HG03045 (cell line): ENCODE measurements around the gene PIR.

Experiments
- ATAC-seq: cut with Tn5 transposase; IDR thresholded peaks from one replicate; pipeline ENCODE4 v1.9.1; 2021; ENCODE audit warnings: mild to moderate bottlenecking, moderate library complexity; ENCODE audit not compliant: unreplicated experiment

The PIR gene

DNA sequence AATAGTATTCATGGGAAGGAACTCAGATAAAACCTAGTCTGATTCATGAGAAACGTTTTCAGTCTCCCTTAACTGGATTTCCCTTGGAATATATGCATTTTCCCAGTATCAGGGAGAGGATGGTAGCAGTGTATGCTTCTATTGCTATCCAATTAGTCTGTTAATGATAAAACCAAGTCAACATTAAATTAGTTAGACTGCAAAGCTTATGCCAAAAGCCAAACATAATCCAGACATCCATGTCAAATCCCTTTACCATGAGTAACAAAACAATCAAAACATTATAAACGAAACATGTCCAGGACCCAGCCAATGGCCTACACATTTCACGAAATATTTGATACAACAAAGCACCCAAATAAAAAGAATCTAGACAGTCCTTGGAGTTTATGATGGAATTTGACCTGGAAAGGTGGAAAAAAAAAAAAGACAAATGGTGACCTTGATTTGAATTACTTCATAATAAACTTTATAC is 74.4 kb downstream of the PIR start:
- ATAC-seq: no peak

DNA sequence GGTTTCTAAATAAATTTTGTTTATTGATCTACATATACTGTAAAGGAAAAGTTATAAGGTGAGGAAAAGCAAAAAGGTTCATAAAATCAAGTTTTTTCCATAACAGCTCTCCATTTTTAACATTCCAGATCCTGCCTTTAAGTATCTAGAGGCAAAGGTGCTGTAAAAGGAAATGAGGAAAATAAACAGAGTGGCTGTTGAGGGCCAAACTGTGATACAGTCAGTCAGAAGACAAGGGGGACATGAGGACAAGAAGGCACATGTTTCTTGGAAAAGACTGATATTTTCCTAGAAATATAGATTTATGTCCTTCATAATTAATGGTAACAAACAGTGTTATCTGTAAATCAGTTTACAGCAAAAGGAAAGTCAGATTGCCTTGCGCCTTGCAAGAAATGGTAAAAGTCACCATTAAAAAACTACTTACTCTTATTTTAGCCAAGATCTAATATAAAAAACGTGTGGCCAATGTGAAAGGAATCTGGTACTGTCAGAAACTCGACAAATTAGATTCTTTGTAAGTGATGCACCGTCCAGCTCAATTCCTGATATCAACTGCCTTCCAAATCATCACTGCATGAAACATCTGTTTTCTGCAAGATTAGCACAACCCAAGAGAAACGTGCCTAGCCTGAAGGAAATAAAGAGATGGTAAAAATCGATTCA is 75.0 kb downstream of the PIR start:
- no peak for ATAC-seq

DNA sequence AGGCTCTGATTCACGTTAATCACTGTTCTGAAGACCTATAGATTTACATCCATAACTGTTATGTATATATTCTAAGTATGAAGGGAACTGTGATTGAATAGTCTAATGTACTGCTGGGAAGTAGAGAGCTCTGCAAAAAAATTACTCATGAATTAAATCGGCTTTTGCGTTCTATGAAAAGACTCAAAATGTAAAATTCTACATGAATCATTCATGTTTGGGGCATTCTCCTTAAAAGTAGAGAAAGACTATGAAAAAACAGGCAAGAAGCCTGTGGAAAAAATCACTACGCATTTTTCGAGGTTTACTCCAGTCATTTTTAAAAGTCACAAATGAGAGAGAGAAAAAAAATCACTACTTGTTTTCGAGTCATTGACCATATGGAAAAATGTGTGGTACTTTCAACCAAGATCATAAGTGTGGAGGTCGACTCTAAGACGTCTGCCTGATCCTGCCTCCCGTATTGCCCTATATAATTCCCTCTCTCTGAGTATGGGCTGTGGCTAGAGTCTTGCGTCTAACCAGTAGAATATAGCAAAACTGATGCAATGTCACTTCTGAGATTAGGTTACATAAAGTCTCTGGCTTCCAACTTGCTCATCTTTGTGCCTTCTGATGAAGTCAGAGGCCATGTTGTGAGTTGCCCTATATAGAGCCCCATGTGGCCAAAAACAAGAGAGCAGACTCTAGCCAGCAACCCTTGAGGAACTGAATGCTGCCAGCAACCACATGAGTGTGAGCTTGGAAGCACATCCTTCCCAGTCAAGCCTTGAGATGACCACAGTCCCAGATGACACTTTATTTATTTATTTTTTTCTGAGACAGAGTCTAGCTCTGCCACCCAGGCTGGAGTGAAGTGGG is 76.8 kb downstream of the PIR start:
- no peak for ATAC-seq

DNA sequence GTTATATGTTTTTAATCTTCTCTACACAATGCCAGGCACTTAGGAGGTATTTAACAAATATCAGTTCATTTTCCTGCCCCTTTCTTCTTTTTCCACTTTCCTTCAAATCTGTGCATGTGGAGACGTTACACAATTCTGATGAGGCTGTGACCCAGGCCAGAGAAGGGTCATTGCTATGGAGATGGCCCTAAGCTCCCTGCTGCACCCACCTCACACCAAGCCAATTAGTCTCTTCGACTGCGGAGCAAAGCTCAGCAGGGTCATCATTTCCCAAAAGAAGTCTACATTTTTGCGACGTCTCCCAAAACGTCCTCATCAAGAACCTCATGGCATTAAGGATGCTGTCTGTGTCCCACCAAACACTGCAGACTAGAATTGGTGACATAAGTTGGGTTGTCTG is 80.0 kb downstream of the PIR start:
- no peak for ATAC-seq

DNA sequence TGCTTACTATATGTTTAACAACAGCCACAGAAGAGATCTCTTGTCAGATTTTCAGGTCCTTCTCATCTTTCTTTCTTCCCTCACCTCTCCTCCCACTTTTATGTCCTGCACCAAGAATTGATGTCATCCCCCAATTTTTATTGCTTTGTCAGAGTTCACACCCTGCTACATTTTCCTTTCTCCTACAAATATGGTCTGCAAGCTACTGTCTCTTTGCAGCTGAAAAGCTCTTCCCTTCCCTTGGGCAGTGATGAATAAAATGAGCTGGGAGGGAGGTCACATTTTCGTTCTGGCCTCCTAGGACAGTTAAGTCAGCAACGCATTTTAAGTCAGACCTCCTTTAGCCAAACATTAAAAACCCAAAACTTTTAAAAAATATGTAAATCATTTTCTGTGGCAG is 82.2 kb downstream of the PIR start:
- ATAC-seq: no peak

DNA sequence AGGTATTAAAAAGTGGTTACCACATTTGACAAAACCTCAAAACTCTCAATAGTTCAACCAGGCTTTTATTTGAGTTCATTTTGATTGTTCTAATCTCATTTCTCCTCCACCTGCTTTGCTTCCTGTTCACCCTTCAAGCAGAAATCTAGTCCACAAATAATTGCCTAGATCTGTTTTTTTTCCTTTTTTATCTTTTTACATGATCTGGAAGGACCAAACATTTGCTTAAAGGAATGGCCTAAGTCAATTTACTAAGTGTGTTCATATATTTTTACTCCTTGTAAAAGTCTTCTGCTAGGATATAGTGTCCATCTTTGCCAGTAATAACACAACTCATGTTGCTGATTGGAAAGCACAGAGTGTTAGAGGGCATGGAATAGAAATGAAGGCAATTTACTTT is 82.7 kb downstream of the PIR start:
- ATAC-seq: no peak

DNA sequence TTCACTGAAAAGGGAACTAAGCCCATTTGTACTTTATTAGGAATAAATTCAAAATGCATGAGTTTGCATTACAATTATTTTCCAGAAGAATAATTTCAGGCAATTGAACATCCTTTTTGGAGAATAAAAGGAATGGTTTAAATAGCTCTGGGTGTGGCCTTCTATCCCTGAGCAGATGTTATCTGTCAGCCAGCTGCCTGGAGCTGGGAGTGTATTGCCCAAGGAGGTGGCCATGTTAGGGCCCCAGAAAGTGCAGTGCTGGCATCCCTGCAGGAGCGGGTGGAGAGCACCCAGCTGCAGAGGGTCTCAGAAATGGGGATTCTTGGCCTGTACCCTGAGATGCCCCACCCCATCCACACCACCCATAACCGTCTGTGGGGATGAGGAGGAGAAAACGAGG is 87.3 kb downstream of the PIR start:
- no peak for ATAC-seq

DNA sequence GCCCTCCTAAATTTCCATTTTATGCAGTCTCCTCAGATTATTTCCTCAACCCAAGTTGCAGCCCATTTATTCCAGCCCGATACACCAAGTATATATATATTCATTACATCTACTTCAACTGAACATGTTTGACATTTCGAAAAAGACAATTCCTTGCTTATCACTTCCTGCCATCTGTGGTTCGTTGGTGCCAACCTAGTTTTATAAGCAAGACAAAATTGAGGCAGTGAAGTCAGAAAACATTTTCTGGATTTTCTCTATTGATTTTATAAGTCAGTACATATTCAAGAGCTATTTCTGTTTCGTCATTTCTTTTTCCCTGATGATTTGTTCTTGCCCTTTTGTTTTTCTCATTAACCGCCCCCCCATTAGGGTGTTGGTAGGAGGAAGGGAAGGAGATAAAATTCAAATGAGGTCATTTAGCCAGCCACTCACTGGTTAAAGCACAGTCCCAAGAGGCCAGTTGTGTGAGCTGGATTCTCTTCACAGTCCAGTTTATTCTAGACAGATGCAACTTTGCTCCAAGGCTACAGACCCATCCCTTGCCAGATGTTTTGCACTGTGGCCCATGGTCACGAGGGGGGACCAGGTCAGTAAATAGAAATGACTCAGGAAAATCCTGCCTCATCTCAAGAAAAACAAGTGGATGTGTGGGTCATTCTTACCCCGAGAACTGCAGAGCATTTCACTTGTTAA is 88.6 kb downstream of the PIR start:
- no peak for ATAC-seq

DNA sequence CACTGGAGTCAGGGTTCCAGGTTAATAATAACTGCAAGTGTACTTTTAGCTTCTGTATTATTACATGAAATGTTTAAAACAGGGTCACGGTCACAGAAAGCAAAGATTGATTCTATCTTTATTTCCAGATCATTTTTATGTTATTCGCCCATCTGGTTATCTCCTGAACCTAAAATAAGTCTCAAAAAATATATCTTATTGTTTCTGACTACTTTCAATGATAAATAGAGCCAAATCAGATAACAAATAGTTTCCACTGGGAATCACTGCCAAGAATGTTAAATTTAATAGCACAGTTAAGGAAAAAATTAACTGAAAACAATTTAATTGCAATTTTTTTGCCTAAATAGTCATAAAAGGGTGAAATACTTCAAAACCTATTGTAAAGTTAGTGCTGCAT is 91.8 kb downstream of the PIR start:
- no peak for ATAC-seq

DNA sequence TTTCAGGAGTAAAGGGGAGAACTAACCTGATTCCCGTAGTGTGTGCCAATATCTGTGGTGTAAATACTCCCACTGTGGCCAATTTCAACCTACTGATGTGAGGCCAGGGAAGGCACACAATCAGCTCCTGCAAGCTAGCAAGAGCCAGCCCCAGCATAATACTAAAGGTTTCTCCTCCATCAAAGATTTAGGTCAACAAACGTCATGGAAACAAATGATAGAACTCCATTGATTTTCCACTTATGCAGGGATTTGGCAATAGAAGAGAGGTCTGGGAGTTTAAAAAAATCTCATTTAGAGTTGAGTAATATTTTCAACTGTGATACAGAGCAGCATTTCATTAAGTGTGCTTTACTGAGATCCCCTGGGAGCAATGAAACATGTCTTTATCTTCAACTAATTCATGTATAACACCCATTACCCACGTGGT is 93.2 kb downstream of the PIR start:
- ATAC-seq: no peak

DNA sequence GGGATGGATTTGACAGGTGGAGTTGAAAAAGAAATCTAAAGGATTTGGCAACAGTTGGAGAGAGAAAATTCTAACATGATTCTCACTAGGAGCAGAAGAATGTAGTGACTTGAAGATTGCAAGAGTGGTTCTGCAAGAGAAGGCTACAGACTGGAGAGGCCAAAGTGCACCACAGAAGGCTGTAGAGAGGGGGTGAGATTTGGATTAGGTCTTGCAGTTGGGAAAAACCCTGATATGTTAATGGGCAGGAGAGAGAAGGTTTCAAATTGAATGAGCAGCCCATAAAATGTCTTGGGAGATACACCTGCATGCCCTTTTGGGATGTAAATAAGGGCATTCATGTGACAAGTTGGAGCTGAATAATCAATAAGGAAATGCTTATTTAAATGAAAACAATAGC is 94.3 kb downstream of the PIR start:
- no peak for ATAC-seq

DNA sequence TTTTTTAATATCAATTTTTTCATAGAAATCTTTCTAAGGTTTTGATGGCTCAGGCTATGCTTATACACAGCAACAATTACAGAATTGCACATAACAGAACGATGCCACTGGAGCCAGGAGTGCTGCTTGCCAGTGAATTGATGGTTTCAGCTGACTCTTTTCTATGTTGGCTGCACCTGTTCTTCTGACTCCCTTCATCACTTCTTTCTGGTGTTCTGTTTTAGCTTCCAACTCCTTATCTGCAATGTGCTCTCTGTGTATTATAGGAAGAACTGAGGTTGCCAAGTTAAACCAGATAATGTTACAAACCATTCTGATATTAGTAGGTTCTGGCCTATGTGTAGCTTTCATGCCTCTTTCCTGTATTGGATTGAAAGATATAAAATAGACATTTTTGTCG is 97.3 kb downstream of the PIR start:
- ATAC-seq: no peak

DNA sequence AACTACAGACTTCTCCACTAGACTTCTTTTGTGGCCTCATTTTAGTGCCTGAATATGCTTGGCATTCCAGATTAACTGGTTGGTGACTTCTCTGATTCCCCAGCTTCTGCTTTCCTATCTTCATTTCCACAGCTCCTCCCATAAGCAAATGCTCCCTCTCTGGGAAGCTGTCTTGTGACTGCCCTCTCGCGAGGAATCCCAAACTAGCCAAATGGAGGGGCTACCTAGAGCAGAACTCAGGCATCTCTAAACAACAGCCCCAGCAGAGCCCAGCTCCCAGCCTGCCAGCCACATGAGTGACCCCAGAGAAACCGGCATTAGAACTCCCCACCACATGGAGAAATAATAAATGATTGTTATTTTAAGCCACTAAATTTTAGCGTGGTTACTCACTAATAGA is 101.3 kb downstream of the PIR start:
- no peak for ATAC-seq

DNA sequence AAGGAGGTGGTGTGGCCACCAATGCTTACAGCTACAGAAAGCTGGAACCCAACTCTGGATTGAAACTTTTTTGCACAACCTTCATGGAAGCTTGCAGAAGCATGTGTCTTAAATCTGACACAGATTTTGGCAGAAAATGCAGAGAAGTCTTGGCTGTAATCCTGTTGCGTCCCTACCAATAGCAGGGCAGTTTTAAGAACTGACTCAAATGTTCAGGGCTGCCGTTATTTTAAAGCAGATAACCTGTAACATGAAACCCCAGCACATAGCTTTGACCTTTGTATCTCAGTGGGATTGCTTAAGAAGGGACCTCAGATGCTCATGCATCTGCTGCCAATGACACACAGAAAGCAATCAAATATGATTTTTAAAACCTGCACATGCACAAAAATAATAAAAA is 108.8 kb downstream of the PIR start, which contains the start of gene VEGFD:
TSS of gene VEGFD (minus strand) at position 110 of the 400 bp plus-strand sequence. CDS start 467 bp downstream, outside the sequence.
- ATAC-seq: no peak

DNA sequence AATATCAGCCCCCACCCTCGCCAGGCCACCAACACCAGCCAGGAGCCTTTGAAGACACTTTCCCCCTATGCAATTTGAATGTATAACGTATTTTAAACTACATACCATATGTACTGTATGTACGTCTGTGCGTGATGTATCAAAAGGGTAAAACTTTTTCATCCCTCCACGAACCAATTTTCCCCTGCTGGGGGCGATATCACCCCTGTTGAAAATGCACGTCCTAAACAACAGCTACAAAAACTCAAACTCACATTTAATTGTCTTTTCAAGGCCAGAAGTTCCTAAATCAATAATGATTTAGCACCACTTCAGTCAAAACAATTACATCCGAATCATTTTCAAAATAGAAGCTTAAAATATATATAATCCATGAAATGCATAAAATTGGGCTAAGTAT is 110.3 kb downstream of the PIR start:
- no peak for ATAC-seq

DNA sequence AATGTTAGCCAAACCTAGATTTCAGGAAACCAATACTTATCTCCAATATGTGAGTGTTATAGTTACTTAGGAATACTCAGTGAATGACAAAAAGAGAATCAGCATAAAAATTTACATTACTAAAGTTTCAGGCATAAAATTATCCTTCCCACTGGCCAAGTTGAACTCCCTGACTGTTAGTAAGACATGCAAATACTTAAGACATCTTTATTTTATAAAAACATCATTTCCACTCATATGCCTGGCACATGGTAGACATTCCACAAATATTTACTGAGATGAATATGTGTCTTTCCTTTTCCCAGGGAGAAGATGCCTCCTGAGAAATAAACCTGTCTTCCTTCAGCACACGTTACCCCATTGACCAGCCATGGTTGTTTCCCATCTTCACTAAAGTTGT is 116.2 kb downstream of the PIR start:
- no peak for ATAC-seq

DNA sequence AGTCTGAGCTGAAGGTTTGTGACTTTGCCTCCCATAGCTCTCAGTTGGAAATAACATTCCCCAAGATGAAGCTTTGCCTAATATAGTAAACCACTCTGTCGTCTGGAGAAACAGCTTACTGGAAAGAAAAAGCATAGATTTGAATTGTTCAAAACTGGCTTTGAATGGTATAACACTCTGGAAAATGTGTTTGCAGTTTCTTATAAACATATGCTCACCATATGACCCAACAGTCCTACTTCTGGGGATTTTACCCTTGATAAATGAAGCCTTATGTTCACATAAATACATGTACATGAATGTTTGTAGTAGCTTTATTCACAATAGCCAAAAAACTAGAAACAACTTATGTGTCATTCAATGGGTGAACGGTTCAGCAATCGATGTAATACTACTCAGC is 119.2 kb downstream of the PIR start:
- no peak for ATAC-seq

DNA sequence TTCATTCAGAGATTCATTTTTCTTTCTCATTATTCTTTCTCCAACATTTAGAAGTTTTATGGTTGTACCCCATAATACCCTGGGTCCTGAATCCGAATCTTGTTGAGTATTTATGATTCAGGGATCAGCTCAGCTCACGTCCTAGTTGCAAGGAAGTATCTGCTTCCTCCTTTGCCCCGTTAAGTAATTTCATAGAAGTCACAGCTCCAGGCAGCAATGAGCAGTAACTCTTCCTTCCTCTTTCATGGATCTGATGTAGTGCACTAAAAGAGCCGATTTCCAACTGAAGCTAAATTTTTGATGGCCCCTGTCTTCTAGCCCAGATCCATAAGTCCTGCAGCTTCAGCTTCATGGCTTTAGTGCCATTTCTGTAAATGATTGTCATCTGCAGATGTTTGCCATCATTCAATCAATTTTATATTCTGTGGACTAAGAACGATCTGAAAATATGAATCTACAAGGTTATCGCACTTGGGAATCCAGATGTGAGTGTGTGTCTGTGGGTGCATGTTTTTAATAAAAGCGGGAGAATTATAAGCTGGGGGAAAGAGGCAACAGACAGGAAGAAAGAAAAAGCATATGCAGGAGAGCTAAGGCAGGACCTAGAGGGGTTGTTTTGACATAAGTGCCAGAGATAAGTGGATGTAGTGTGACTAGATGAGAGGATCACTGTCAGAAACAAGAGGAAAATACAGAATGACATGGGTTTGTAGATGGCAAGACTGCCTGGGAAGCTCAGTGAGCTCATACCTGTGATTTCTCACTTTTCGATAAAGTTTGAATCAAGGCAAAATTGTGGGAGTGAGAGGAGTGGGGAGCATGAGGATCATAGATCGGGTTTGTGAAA is 126.4 kb downstream of the PIR start:
- no peak for ATAC-seq

DNA sequence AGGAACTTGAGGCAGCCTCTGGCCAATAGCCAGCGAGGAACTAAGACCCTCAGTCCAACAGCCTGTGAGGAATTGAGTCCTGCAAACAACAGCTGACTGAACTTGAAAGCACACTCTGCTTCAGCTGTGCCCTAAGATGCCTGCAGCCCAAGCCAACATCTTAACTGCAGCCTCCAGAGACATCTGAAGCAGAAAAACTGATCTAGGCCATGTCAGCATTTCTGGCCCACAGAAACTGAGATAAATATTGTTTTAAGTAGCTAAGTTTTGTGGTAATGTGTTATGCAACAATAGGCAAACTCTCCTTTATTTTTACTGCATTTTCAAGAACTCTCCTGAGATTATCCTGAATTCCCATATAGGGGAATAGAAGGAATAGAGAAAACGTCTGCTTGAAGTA is 133.4 kb downstream of the PIR start:
- no peak for ATAC-seq

DNA sequence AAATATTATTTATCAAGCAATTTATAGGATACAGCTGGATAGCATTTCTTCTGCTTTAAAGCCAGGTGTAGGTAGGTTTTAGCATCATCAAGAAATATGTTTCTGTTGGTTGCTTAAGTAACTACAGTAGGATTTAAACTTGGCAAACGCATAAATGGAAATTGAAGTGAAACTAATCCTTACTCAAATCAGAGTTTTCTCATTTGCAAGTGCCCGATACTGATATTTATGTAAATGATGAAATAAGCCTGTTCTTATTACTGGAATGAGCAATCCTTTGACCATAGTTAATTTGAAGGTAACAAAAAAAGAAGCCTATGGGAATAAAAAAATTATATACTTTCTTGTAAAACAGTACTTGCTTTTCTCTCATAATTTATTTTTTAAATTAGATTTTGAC is 134.6 kb downstream of the PIR start:
- ATAC-seq: no peak

DNA sequence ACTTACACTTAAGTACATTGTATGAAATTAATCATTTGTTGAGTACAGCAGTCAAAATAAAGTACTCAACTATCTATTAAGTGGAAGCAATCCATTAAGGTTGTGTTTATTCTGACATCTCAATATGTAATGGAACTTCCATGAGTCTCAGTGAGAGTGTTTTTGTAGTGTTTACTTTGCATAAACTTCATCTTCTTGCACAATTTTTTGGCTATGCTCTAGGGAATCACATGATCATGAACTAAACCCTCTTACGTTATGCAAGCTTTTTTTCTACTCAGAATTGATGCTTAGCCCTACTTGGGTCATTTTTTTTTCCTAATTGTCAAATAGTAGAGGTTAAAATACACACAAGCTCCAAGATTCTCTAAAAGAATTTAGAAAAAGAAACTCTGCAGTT is 136.7 kb downstream of the PIR start:
- ATAC-seq: no peak
